ENCODE measurements around the gene CSKMT. TPM values are rescaled to one million over a fixed set of nuclear protein-coding genes. Genes with fewer than 3 reads are reported as not detected.

CSKMT gene
- 10.5 to 13.3 TPM (median 12.2 TPM) in 5 replicates for total RNA-seq (2022; extraction: Qiagen RNA extraction)

GRCh38 chr11:62665075-62665598 lies at the start of gene CSKMT, which contains the start of gene C11orf98:
TSS of gene CSKMT (plus strand) at chr11:62665312. CDS start at chr11:62665880, 568 bp downstream.
TSS of gene C11orf98 (minus strand) at chr11:62665210. CDS start at chr11:62665169, 41 bp downstream.

GRCh38 chr11:62621567-62622470 lies 43.3 kb upstream of the CSKMT start, which contains the start of gene B3GAT3:
TSS of gene B3GAT3 (minus strand) at chr11:62621986. CDS start at chr11:62621947, 39 bp downstream.

GRCh38 chr11:62645946-62646824 lies 18.9 kb upstream of the CSKMT start, which contains the start of gene GANAB:
TSS of gene GANAB (minus strand) at chr11:62646613. CDS start at chr11:62646599, 14 bp downstream.

GRCh38 chr11:62671608-62672389 lies 6.7 kb downstream of the CSKMT start, which contains the start of the genes LBHD1 and UQCC3:
TSS of gene LBHD1 (minus strand) at chr11:62672267. CDS start at chr11:62670031, 2,236 bp downstream.
TSS of gene UQCC3 (plus strand) at chr11:62671673. CDS start at chr11:62671746, 73 bp downstream.

GRCh38 chr11:62678770-62679696 lies 13.9 kb downstream of the CSKMT start, which contains the start of gene UBXN1:
TSS of gene UBXN1 (minus strand) at chr11:62679073. CDS start at chr11:62678923, 150 bp downstream.

GRCh38 chr11:62689421-62690183 lies 24.5 kb downstream of the CSKMT start, which contains the start of gene LRRN4CL:
TSS of gene LRRN4CL (minus strand) at chr11:62689530. CDS start at chr11:62688508, 1,022 bp downstream.

GRCh38 chr11:62707277-62707861 lies 42.3 kb downstream of the CSKMT start, which contains the start of the genes BSCL2 and GNG3:
TSS of gene BSCL2 (minus strand) at chr11:62707424. CDS start at chr11:62707195, 229 bp downstream.
TSS of gene GNG3 (plus strand) at chr11:62707676. CDS start at chr11:62708296, 620 bp downstream.

Other genes with a start within 250 kb of the CSKMT start
- 0.27 to 0.32 TPM in 2 of 5 replicates, not detected in the others for gene SCGB1A1, start 246.3 kb upstream of the CSKMT start, total RNA-seq (2022; extraction: Qiagen RNA extraction)
- 298 to 478 TPM (median 418 TPM) in 5 replicates for gene AHNAK, start 118.5 kb upstream of the CSKMT start, total RNA-seq (2022; extraction: Qiagen RNA extraction)
- 1,895 to 2,114 TPM (median 2,034 TPM) in 5 replicates for gene EEF1G, start 91.4 kb upstream of the CSKMT start, total RNA-seq (2022; extraction: Qiagen RNA extraction)
- gene TUT1, start 73.8 kb upstream of the CSKMT start, total RNA-seq (2022; extraction: Qiagen RNA extraction): 11.1 to 16.9 TPM (median 16.6 TPM) in 5 replicates
- 83.2 to 93.3 TPM (median 89.9 TPM) in 5 replicates for gene MTA2, start 63.4 kb upstream of the CSKMT start, total RNA-seq (2022; extraction: Qiagen RNA extraction)
- gene EML3, start 52.5 kb upstream of the CSKMT start, total RNA-seq (2022; extraction: Qiagen RNA extraction): 18.3 to 23.6 TPM (median 20.4 TPM) in 5 replicates
- gene ROM1, start 52.1 kb upstream of the CSKMT start, total RNA-seq (2022; extraction: Qiagen RNA extraction): 3.6 to 4.4 TPM (median 4.0 TPM) in 5 replicates
- gene B3GAT3, start 43.3 kb upstream of the CSKMT start, total RNA-seq (2022; extraction: Qiagen RNA extraction): 41.2 to 52.1 TPM (median 49.3 TPM) in 5 replicates
- gene GANAB, start 18.7 kb upstream of the CSKMT start, total RNA-seq (2022; extraction: Qiagen RNA extraction): 221 to 274 TPM (median 265 TPM) in 5 replicates
- 15.9 to 21.7 TPM (median 21.2 TPM) in 5 replicates for gene INTS5, start 12.0 kb upstream of the CSKMT start, total RNA-seq (2022; extraction: Qiagen RNA extraction)
- 125 to 142 TPM (median 131 TPM) in 5 replicates for gene C11orf98, start 102 bp upstream of the CSKMT start, total RNA-seq (2022; extraction: Qiagen RNA extraction)
- gene UQCC3, start 6.4 kb downstream of the CSKMT start, total RNA-seq (2022; extraction: Qiagen RNA extraction): 27.6 to 33.4 TPM (median 28.9 TPM) in 5 replicates
- 3.8 to 5.2 TPM (median 3.9 TPM) in 5 replicates for gene LBHD1, start 7.0 kb downstream of the CSKMT start, total RNA-seq (2022; extraction: Qiagen RNA extraction)
- 103 to 120 TPM (median 115 TPM) in 5 replicates for gene UBXN1, start 13.8 kb downstream of the CSKMT start, total RNA-seq (2022; extraction: Qiagen RNA extraction)
- 0.08 to 0.13 TPM (median 0.09 TPM) in 3 of 5 replicates, not detected in the others for gene LRRN4CL, start 24.2 kb downstream of the CSKMT start, total RNA-seq (2022; extraction: Qiagen RNA extraction)
- gene BSCL2, start 42.1 kb downstream of the CSKMT start, total RNA-seq (2022; extraction: Qiagen RNA extraction): 59.4 to 73.9 TPM (median 62.6 TPM) in 5 replicates
- gene GNG3, start 42.4 kb downstream of the CSKMT start, total RNA-seq (2022; extraction: Qiagen RNA extraction): not detected in 5 replicates
- 40.5 to 45.2 TPM (median 43.3 TPM) in 5 replicates for gene HNRNPUL2, start 62.1 kb downstream of the CSKMT start, total RNA-seq (2022; extraction: Qiagen RNA extraction)
- gene TTC9C, start 63.2 kb downstream of the CSKMT start, total RNA-seq (2022; extraction: Qiagen RNA extraction): 25.1 to 36.7 TPM (median 32.3 TPM) in 5 replicates
- gene ZBTB3, start 88.8 kb downstream of the CSKMT start, total RNA-seq (2022; extraction: Qiagen RNA extraction): 1.5 to 2.2 TPM (median 1.8 TPM) in 5 replicates
- 156 to 166 TPM (median 160 TPM) in 5 replicates for gene POLR2G, start 96.3 kb downstream of the CSKMT start, total RNA-seq (2022; extraction: Qiagen RNA extraction)
- gene TAF6L, start 106.1 kb downstream of the CSKMT start, total RNA-seq (2022; extraction: Qiagen RNA extraction): 9.1 to 14.5 TPM (median 12.5 TPM) in 5 replicates
- gene TMEM179B, start 122.1 kb downstream of the CSKMT start, total RNA-seq (2022; extraction: Qiagen RNA extraction): 67.1 to 85.0 TPM (median 82.1 TPM) in 5 replicates
- 18.9 to 27.6 TPM (median 24.8 TPM) in 5 replicates for gene TMEM223, start 126.7 kb downstream of the CSKMT start, total RNA-seq (2022; extraction: Qiagen RNA extraction)
- gene NXF1, start 140.1 kb downstream of the CSKMT start, total RNA-seq (2022; extraction: Qiagen RNA extraction): 38.9 to 55.9 TPM (median 54.3 TPM) in 5 replicates
- 17.7 to 24.7 TPM (median 22.9 TPM) in 5 replicates for gene STX5, start 166.7 kb downstream of the CSKMT start, total RNA-seq (2022; extraction: Qiagen RNA extraction)
- not detected in 5 replicates for gene TEX54, start 167.5 kb downstream of the CSKMT start, total RNA-seq (2022; extraction: Qiagen RNA extraction)
- gene WDR74, start 174.3 kb downstream of the CSKMT start, total RNA-seq (2022; extraction: Qiagen RNA extraction): 71.5 to 83.6 TPM (median 80.3 TPM) in 5 replicates
- gene SLC3A2, start 215.6 kb downstream of the CSKMT start, total RNA-seq (2022; extraction: Qiagen RNA extraction): 823 to 905 TPM (median 883 TPM) in 5 replicates